Transverse colon (tissue), 4 donors: ENCODE results near the gene PIH1D1.

Source experiments
- CTCF ChIP-seq, 5 experiments: fragments of 200-600 bp in 3 of 5; fragments of 450-650 bp in 2 of 5; sonication (generic) in 3 of 5; IDR thresholded peaks; 1 replicate in 2 of 5; 2 replicates in 3 of 5; pipeline ENCODE4 v1.5.1; 2016 to 2017; ENCODE audit warnings: antibody characterized with exemption in 5 of 5, inconsistent platforms in 3 of 5, mild to moderate bottlenecking in 2 of 5, moderate library complexity in 1 of 5
- EP300 ChIP-seq: sonication (generic); formaldehyde crosslinking; IDR thresholded peaks from one replicate; pipeline ENCODE4 v1.6.1; 2017; ENCODE audit warnings: antibody characterized with exemption, low read depth
- POLR2AphosphoS5 ChIP-seq, 3 donors: sonication (generic); formaldehyde crosslinking; IDR thresholded peaks; one replicate each; pipeline ENCODE4 v1.6.1; 2016; ENCODE audit warnings: antibody characterized with exemption in 3 of 3

- TF ChIP-seq POLR2AphosphoS5 (IDR thresholded peaks at IDR 0.05) (no peak), CTCF (IDR thresholded peaks at IDR 0.05) (no peak), EP300 (no peak)
Measured at GRCh38 chr19:49419173-49419572, 32.4 kb downstream of the PIH1D1 start.
